GM12891 (cell line): ENCODE measurements around the gene ANKEF1.
"Not testable (repeated sequence)": the region's sequence is repeated elsewhere in the genome, so short reads cannot be mapped to it uniquely, and the experiment has no call there.

Source experiments
- PAX5 ChIP-seq: IDR thresholded peaks from 2 replicates; pipeline ENCODE4 v1.6.1; 2011; ENCODE audit warnings: low read length, moderate library complexity, mild to moderate bottlenecking; ENCODE audit not compliant: insufficient read depth, severe bottlenecking
- POLR2A ChIP-seq: IDR thresholded peaks from 2 replicates; pipeline ENCODE4 v1.6.1; 2011; ENCODE audit warnings: low read depth, low read length, control low read depth
- POLR2AphosphoS5 ChIP-seq: IDR thresholded peaks from 2 replicates; pipeline ENCODE4 v1.6.1; 2011; ENCODE audit warnings: low read depth, low read length, control low read depth
- SPI1 ChIP-seq: IDR thresholded peaks from 2 replicates; pipeline ENCODE4 v1.6.1; 2011; ENCODE audit warnings: low read depth, low read length, control low read depth
- TAF1 ChIP-seq: IDR thresholded peaks from 2 replicates; pipeline ENCODE4 v1.6.1; 2011; ENCODE audit warnings: low read depth, low read length, control low read depth

- TF ChIP-seq POLR2A, TAF1, POLR2AphosphoS5, PAX5, SPI1: not testable (repeated sequence)
Measured at GRCh38 chr20:10036321-10036720, 1.5 kb downstream of the ANKEF1 start.
